Measurements from ENCODE around the gene SLC1A1.

DNA sequence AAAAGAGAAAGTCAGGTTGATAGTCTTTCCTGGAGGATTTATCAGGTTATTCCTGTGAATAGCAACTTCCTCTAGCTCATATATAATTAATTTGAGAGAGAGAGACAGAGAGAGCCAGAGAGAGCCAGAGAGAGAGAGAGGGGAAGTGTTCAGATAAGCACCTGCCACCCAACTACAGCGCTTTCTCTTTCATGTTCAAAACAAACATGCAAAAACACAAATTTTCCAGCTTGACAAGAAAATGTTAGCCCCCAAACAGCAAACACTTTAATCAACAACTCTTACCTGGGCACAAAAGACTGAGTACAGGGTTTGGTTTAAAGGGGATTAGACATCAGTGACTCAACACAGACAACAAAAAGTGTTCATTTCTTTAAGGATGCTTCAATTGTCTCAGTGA is 110.1 kb downstream of the SLC1A1 start:
- TF ChIP-seq, protein P1, sequence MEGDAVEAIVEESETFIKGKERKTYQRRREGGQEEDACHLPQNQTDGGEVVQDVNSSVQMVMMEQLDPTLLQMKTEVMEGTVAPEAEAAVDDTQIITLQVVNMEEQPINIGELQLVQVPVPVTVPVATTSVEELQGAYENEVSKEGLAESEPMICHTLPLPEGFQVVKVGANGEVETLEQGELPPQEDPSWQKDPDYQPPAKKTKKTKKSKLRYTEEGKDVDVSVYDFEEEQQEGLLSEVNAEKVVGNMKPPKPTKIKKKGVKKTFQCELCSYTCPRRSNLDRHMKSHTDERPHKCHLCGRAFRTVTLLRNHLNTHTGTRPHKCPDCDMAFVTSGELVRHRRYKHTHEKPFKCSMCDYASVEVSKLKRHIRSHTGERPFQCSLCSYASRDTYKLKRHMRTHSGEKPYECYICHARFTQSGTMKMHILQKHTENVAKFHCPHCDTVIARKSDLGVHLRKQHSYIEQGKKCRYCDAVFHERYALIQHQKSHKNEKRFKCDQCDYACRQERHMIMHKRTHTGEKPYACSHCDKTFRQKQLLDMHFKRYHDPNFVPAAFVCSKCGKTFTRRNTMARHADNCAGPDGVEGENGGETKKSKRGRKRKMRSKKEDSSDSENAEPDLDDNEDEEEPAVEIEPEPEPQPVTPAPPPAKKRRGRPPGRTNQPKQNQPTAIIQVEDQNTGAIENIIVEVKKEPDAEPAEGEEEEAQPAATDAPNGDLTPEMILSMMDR (IDR thresholded peaks at IDR 0.05), result no peak
- no peak for TF ChIP-seq POLR2A (IDR thresholded peaks at IDR 0.05)
